Stimulated activated CD4-positive, alpha-beta T cell treated with anti-CD3 and anti-CD28 coated beads, TNF-alpha, amount 100 ng/mL, for 48 hours (primary cell): ENCODE data around the gene GALNT16.
"Not testable (repeated sequence)": the region's sequence is repeated elsewhere in the genome, so short reads cannot be mapped to it uniquely, and the experiment has no call there.

Experiments
- DNase-seq, 3 donors: peaks; one replicate each; pipeline ENCODE4 v3.0.0-alpha.2; 2020; ENCODE audit warnings: low read depth in 3 of 3

Gene GALNT16

DNA sequence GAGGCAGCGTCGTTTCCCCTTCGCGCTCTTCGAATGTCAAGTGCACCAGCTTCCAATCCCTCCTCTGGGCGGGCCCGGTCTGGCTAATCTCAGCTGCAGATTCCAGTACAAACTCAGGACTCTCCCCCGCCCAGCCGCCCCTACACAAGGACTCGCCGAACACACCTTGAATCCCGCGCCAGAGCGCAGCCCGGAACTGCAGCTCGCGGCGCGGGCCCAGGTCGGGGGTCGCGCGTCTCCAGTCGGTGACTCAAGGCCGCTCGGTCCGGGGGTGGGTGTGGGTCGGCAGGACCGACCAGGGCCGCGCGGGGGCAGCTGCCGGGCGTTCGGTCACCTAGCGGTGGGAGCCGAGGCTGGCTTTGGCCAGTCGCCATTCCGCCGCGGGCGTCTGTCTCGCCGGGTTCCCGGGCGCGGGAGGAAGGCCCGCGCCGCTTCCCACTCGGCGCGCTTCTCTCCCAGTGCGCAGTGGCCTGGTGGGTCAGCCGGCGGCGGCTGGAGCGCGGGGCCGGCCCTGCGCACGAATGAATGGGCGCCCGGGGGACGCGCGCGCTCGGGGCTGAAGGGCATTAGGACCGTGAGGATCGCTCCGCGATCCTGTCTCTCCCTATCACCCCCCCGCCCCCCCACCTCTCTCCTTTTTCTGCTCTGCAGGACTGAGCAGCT, at the start of gene GALNT16:
Gene GALNT16, plus strand, starts transcription at position 632 of the 663 bp plus-strand sequence. CDS start 133 bp downstream, outside the sequence.
- no peak for DNase-seq

DNA sequence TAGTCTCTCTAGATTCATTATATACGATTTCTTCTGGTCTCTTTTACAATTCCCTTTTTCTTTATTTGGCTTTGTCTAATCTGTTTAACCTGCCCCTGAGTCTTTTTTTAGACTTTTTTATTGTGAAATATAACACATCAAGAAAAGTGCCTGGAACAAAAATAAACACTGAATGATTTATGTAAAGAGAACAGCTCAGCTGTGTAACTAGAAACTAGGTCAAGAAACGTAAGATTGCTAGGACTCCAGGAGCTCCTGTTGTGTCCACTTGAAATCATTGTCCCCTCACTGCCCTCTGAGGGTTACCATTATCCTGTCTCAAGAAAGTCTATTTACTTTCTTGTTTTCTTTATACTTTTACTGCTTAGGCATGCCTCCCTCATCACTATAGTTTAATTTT, 45.6 kb upstream of the GALNT16 start:
- no peak for DNase-seq

DNA sequence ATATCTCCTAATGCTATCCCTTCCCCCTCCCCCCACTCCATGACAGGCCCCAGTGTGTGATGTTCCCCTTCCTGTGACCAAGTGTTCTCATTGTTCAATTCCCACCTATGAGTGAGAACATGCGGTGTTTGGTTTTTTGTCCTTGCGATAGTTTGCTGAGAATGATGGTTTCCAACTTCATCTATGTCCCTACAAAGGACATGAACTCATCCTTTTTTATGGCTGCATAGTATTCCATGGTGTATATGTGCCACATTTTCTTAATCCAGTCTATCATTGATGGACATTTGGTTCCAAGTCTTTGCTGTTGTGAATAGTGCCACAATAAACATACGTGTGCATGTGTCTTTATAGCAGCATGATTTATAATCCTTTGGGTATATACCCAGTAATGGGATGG, 42.3 kb upstream of the GALNT16 start:
- DNase-seq = not testable (repeated sequence)

DNA sequence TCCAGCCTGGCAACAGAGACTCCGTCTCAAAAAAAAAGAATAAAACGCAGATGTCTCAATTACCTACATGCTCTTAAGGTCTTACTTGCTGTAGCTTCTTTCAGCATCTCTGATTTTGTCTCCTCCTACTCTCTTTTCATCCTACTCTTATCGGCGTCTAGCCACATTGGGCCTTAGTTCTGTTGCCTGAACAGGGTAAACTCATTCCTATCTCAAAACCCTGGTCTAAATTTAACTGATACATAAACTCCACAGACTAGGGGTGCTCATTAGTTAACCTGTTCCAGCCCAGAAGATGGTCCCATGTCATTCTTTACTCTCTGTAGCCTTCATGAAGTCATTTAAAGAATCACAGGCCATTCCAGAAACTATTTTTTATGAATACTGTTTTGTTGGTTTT, 35.0 kb upstream of the GALNT16 start:
- DNase-seq = no peak

DNA sequence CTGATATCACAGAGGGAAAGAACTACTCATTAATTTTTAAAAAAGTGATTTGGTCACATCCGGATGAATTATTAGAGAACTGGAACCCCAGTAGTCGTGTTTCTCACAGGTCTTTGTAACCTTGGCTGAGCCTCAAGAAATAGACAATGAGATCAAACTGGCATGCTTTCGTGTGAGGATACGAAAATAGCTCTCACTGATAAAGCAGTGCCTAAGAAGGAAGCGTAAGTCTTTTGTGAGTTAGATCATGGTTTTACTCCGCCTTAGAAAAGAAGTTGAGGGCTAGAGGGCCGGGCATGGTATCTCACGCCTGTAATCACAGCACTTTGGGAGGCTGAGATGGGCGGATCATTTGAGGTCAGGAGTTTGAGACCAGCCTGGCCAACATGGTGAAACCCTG, 33.8 kb upstream of the GALNT16 start:
- no peak for DNase-seq

DNA sequence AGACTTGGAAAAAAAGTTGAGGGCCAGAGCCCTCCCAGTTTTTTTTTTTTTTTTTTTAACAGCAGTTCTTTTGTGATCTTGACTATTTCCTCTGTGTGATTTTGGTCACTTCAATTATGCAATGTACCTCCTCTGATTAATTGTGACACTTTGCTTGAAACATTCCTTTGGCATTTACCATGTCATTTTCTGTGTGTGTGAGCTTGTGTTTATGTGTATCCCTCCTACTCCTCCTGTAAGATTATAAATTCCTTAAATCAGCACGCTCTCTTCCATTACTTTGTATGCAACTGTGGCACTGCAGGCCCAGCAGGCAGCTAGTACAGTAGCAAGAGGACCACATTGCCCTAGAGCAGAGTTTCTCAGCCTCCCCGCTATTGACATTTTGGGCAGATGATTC, 33.2 kb upstream of the GALNT16 start:
- DNase-seq = no peak

DNA sequence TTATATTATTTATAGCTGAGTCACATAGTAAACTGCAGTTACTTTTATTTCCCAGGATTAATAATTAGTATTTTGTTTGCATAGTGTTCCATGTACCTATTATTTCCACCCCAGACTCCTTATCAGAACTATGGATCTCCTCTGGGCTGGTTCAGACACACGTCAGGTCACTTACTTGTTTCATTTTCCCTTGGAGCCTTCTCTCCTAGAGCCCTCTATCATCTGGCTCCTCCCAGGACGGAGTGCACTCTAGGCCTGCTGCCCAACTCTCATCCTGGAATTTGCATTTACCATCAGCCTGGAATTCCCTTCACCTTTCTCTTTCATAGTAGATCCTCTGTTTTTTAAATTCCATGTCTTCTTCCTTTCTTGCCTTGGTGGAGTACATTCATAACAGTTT, 28.5 kb upstream of the GALNT16 start:
- DNase-seq = no peak

DNA sequence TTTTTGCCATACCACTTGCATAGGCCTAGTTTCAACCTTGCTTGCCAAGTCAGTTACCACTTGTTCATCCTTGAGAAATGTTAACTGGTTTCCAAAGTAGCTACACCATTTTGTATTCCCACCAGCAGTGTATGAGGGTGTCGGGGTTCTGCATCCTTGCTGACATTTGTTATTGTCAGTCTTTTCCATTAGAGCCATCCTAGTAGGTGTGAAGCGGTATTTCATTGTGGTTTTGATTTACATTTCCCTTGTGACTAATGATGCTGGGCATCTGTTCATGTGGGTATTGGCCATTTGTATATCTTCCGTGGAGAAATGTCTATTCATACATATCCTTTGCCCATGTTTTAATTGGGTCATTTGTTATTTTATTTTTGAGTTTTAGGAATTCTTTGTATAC, 27.6 kb upstream of the GALNT16 start:
- DNase-seq = no peak

DNA sequence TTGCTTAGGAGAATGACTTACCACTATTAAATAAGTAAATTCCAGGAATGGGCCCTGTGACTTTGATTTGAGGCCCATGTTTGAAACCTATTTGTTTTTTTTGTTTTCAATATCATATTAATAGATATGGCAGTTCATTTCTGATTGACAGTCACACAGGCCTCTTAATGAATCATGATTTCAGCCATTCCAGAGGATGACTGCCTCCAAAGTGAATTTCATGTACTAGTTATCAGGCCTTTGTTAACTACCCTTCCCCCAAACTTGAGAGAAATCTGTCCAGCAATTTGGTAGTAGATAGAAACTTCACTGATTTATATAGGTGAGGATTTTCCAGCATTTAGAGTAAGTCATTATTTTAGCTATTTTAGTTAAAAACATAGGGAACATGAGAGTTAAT, 25.9 kb upstream of the GALNT16 start:
- no peak for DNase-seq

DNA sequence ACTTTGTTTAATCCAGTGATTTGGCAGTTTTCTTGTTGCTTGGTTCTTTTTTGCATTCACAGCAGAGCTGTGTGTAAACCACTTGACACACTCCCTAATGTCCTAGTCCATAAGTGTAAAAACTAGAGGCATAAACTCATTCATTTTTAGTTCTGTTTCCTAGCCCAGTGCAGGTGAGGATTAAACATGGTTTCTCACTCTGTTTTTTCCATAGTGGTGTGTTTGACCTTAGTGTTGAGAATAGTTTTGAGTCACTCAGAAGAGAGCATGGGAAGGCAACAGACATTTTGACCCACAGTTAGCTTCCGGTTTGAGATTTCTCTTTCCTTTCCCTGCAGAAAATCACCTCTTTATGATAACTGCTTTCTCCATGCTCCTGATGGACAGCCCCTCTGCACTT, 24.2 kb upstream of the GALNT16 start:
- no peak for DNase-seq

DNA sequence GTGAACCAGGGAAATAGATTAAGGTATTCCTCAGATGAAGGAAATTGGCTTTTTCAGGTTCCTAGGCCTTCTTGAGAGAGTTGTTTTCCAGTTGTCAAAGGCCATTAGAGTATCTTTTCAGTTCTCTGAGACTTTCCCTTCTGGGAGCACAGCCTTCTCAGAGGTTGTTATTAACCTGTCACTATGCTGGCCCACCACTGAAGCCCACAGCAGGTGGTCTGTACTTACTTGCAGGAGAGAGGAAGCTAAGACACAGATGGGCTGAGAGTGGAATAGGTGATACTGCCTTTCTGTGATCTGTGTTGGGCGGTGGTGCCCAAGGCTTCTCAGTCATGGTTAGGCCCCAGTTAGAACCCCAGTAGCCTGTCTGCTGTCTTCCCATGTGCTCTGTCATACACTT, 22.8 kb upstream of the GALNT16 start:
- no peak for DNase-seq

DNA sequence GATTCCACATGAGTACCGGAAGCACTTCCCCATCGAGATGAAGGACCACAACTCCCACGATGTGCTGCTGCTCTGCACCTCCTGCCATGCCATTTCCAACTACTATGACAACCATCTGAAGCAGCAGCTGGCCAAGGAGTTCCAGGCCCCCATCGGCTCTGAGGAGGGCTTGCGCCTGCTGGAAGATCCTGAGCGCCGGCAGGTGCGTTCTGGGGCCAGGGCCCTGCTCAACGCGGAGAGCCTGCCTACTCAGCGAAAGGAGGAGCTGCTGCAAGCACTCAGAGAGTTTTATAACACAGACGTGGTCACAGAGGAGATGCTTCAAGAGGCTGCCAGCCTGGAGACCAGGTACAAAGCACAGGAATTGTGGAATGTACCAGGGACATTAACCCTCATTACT, 22.4 kb upstream of the GALNT16 start:
- no peak for DNase-seq

DNA sequence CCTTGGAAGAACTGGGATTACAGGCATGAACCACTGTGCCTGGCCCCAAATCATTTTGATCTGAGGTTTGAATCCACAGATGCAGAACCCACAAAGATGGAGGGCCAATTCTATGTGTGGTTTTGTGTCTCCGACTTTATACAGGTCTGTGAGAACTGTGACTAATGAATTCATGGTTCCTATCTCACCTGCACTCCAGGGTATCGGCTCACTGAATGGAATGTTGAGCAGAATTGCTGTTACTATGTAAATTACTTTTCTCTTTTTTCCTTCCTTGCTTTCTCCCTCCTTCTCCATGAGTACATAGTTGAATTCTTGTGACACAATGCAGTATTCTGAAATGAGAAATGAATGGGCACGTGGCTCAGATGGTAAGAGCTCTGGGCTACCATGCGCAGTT, 21.1 kb upstream of the GALNT16 start:
- no peak for DNase-seq

DNA sequence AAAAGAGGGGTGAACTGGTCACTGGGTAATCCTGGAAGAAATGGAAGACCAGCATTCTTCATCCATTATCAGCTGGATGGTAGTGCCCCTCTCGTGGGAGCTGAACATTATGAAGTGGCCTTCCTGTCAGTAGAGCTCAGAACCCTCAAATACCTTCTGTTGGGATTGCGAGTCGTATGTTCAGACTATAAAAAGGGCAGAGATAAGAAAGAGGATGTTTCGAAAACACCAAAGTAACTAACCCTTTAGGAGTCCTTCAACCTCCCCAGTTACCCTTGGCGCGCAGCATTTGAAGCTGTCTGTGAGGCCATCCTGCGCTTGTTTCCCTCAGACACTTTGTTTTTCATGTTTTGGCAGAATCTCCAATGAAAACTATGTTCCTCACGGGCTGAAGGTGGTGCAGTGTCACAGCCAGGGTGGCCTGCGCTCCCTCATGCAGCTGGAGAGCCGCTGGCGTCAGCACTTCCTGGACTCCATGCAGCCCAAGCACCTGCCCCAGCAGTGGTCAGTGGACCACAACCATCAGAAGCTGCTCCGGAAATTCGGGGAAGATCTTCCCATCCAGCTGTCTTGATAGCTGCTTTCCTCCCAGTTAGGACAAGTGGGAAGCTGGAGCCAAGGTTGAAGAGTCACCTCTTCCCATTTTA, 19.3 kb upstream of the GALNT16 start:
- no peak for DNase-seq

DNA sequence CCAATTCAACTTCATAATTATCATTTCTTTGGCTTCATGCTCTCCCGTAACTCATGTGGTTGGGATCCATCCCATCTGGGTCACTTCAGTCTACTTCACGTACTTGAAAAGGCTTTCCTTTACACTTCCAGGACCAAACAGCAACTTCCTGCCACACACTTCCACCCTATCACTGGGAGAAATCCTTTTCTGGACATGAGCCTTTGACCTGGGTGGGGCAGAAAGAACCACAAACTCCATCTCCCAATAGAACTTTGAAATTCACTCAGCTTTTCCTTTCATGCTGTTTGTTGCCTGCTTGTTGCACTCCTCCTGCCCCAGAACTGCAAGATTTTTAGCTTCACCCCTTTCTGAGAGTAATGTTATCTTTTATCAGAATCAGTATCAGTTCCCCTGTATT, 18.4 kb upstream of the GALNT16 start:
- no peak for DNase-seq

DNA sequence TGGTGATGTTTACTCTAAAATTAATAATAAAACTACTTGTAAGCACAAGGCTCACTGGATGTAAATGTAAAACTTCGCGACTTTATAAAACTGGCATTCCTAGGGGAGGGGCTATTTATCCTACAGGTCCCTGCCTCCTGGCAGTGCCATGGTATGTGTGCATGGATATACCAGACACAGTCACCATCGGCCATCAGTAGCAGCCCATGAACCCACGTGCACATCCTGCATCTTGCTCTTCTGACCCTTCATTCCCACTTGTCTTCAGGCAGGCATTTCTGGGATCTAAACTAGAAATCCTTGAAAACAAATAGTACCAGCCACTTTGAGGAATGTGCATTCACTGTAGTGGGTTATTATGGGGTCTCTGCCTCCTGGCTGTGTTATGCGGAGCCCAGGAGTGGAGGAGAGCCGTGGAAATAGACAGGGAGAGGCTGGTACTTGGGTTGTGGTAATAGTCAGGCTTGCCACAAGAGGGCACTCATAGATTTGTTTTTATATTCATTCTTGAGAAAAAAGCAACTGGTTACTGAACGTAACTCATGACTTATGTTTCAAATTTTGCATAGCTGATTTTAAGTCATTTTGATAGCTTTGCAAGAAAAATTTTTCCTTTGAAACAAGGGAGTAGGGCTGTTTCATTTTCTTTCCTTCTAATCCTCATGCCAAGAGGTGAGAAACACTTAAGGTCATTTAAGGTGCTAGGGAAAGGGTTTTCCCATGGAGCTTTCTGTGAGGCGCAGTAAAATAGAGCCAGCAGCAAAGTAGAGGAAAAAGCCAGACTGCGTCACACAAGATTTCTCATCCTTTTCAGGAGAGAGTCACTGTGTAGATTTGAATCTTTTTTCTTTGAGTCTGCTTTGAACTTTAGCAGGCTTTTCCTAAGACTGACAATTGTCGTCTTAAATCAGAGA, 17.4 kb upstream of the GALNT16 start:
- DNase-seq = peak in 1 of 3 donors; percentile 31

DNA sequence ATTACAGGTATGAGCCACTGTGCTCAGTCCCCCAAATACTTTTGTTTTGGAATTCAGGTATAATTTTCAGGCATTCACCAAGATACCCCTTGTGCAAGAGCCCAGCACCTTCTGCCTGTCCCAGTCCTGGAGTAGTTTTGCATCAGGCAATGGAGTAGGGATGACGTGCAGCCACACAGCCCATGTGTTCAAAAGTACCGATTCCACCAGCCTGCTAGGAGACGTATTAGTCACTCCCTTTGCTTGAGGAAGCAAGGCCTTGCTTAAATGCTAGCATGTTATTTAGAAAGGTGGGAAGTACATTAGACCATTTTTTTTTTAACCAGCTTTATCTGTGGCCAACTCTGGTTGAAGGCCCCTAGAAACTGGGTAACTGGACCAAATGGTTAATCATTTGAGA, 15.0 kb upstream of the GALNT16 start:
- no peak for DNase-seq

DNA sequence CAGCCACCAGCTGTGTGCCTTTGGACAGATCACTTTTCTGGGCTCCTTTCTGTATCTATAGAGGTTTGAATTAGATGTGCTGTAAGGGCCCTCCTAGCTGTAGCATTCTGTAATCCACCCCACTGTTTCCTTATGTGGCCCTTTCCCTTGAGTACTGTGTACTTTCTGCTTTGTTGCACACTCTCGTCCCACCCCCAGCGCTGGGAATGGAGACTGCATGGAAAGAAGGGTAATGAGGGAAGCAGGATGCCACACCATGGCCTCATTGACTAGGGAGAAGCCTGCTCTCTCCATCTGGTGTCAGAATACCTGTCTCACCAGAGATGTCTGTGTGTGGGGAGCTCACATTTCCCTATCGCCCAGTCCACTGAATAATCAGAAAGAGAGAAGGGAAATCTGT, 13.6 kb upstream of the GALNT16 start:
- no peak for DNase-seq

DNA sequence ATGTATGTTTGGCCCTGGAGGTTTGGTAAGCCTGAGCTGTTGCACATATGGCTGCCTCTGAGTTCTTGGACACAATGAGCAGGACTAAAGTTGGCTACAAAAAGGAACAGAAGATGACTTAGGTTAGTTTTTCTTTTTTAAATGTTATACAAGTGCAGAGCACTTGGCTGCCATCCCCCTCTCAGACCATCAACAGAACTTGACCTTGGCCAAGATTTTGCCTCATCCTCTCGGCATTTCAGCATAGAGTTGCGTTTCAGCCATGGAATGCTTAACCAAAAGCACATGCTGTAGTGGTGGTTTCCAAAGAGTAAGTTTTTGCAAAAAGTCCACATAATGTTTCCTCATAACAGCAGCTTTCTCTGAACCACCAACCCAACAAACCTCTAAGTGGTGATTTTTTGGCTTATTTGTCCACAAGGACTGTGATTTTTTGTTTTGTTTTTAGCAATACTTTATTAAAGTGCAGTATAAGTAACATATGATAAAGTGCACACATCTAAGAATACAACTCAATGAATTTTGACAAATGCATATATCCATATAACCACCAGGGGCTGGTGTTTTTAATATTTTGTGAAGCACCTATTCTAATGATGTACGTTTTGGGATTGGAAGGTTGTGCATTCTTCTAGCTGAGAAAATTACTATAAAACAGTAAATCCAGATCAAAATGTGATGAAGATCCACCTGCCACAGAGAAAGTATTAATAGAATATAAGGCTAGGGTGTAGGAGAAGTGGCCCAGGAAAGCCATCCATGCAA, 12.1 kb upstream of the GALNT16 start:
- no peak for DNase-seq

DNA sequence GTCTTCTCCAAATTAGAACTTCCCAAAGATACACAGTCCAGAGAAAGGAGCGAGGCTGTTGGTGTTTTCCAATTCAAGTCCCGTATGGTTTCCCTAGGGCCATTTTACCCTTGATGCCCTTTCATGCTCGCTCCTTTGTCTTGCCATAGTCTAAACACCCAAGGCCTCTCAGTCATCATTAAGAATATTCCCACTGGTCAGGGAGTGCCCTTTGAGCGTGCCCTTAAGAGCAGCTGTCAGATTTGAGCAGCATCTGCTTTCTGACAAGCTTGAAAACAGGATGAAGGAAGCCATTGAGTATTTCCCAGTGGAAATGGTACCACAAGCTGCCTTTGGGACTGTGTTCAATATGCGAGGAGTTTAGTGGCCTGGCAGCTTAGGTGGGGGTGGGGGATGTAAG, 10.4 kb upstream of the GALNT16 start:
- no peak for DNase-seq

DNA sequence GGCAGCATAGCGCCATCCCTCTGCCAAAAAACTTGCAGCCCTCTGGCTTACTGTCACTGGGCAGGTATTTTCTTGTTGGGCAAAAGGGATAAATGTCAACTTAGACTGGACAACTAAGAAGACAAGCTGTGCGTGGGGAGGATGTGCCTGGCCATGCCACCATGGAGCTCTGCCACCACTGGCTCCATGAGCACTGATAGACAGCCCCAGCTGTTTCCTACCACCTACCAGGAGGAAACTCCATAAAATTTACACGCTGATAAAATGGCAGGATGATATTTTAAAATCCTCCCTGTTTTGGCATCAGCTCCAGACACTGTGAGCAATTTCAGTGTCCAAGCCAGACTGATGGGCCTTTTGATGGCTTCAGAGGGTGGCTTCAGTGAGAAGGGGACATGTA, 7.1 kb upstream of the GALNT16 start:
- no peak for DNase-seq

DNA sequence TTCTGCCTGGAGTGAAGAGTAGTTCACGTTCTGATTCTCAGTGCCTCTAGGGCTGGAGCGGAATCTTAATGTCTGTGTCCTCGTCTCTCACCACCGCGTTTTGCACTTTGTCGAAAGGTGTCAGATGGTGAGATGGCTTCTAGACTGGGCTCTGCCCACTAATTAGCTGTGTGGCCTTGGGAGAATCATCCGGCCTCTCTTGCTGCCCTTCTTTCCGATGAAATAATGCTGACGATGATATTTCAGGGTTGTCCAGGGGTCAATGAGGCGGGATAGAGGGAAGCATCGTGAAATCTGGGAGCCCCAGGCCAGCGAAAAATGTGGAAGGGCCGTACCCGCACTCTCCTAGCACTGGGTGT, 811 bp upstream of the GALNT16 start:
- no peak for DNase-seq
